Activated B cell treated with CpG ODN at 0.5 μM for 24 hours (primary cell): ENCODE data around the gene KIF4A. TPM values are rescaled to one million over a fixed set of nuclear protein-coding genes. Genes with fewer than 3 reads are reported as not detected.
"Not testable (repeated sequence)": the region's sequence is repeated elsewhere in the genome, so short reads cannot be mapped to it uniquely, and the experiment has no call there.

Experiments
- ATAC-seq: fragments of 200-7000 bp; cut with Tn5 transposase; one replicate; pipeline ENCODE4 v1.10.0; 2021; ENCODE audit warnings: low read depth, mild to moderate bottlenecking, moderate library complexity
- CTCF ChIA-PET: fragments of 350-600 bp; sonication (Branson Sonifier 250); formaldehyde crosslinking; loops from one replicate; lab custom pipeline; 2021; ENCODE audit warnings: antibody characterized with exemption; lab: Charles Lee
- POLR2A ChIA-PET: fragments of 350-600 bp; sonication (Branson Sonifier 250); formaldehyde crosslinking; loops from one replicate; lab custom pipeline; 2021; ENCODE audit warnings: antibody characterized with exemption; lab: Charles Lee
- DNase-seq: peaks from one replicate; pipeline ENCODE4 v3.0.0; 2022
- H3K27ac Mint-ChIP-seq: one replicate; pipeline ENCODE4 v1.8.0; 2020; ENCODE audit warnings: mixed read lengths
- H3K27me3 Mint-ChIP-seq: one replicate; pipeline ENCODE4 v1.8.0; 2021; ENCODE audit warnings: mixed read lengths
- H3K36me3 Mint-ChIP-seq: one replicate; pipeline ENCODE4 v1.8.0; 2021; ENCODE audit warnings: low read depth, mixed read lengths
- H3K4me1 Mint-ChIP-seq: one replicate; pipeline ENCODE4 v1.8.0; 2021; ENCODE audit warnings: mixed read lengths
- H3K4me3 Mint-ChIP-seq: one replicate; pipeline ENCODE4 v1.8.0; 2020; ENCODE audit warnings: mild to moderate bottlenecking, mixed read lengths
- H3K9me3 Mint-ChIP-seq: one replicate; pipeline ENCODE4 v1.8.0; 2020; ENCODE audit warnings: mixed read lengths
- CTCF ChIP-seq: fragments of 200-600 bp; IDR thresholded peaks from one replicate; pipeline ENCODE4 v1.8.0; 2022; ENCODE audit warnings: antibody characterized with exemption, mild to moderate bottlenecking
- intact Hi-C: fragments of 100-400 bp; cut with micrococcal nuclease; formaldehyde crosslinking; loops from one replicate; pipeline ENCODE4 v1.15.1; 2024
- total RNA-seq: library from RNA; stranded (reverse); gene quantifications from 2 replicates; pipeline ENCODE4 v1.2.3, GENCODE V29; 2022

Gene KIF4A
- total RNA-seq, 1 donor from 2014 or later: 0.49 TPM

DNA sequence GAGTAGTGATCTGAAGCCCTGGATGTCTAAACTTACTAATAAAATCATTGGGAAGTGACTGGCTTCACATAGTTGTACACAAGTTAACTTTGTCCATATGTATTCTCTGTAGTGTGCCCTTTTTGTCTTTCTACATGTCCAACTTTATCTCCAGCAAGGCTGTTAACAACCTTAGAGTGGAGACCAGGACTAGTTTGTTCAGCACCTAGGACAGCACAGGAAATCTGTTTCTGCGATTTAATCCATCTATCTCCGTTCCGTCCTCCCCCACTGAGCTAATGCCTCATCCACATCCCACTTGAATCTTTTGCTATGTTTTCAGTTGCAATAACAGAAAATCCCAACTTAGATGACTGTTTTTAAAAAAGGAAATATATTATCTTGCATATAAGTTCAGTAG, 25.1 kb upstream of the KIF4A start:
- ATAC-seq (no peak), DNase-seq (no peak)
- Mint-ChIP-seq H3K9me3 (no peaks in the 10 kb centered on the region), H3K27me3 (no peaks in the 10 kb centered on the region), H3K4me3 (no peak overlapping the region), H3K4me1 (no peaks in the 10 kb centered on the region), H3K27ac (no peak overlapping the region), H3K36me3 (no peaks in the 10 kb centered on the region)
- CTCF ChIA-PET: no interaction called here
- intact Hi-C loops: no loop called here
- POLR2A ChIA-PET: no interaction called here
- TF ChIP-seq CTCF: no peak

DNA sequence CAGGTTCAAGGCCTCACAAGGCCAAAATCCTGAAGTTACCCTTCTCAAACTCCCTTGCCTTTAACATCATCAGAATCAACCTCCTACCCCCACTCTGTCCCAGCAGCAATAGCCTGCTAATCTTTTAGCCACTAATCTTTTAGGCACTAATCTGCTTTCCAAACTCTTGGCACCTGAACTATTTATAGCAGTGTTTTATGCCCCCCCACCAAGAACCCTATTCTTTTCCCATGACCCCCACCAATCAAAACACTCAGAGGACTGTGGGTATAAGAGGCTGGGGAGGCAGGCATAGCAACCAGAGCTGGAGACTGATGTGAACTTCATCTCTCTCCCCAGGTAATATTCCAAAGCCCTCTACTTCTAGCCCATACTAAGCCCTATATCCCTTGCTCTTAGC, 21.9 kb upstream of the KIF4A start, which contains the start of gene ARR3:
Gene ARR3 (plus strand): TSS at position 301 of the 400 bp plus-strand sequence. CDS start 1,052 bp downstream, outside the sequence.
- ChIA-PET CTCF (no interaction called here), POLR2A (no interaction called here)
- no peaks in the 10 kb centered on the region for H3K27me3 Mint-ChIP-seq
- no peaks in the 10 kb centered on the region for H3K9me3 Mint-ChIP-seq
- no peak for TF ChIP-seq CTCF
- no peaks in the 10 kb centered on the region for H3K36me3 Mint-ChIP-seq
- no peaks in the 10 kb centered on the region for H3K4me1 Mint-ChIP-seq
- ATAC-seq (no peak), DNase-seq (no peak)
- no peak within 1 kb of the TSS for H3K4me3 Mint-ChIP-seq
- no peak within 1 kb of the TSS for H3K27ac Mint-ChIP-seq
- intact Hi-C loops: no loop called here

GRCh38 chrX:70274029-70274428, 15.9 kb upstream of the KIF4A start:
- intact Hi-C loops, CTCF ChIA-PET: not testable (repeated sequence)

GRCh38 chrX:70279081-70279480, 10.8 kb upstream of the KIF4A start:
- Mint-ChIP-seq H3K27me3 (no peaks in the 10 kb centered on the region), H3K4me3 (no peak overlapping the region), H3K27ac (no peak overlapping the region), H3K9me3 (no peaks in the 10 kb centered on the region), H3K4me1 (no peaks in the 10 kb centered on the region), H3K36me3 (peaks cover 9% of the 10 kb centered on the region)
- intact Hi-C loops: no loop called here
- no peak for ATAC-seq
- TF ChIP-seq CTCF: no peak
- DNase-seq: no peak
- CTCF ChIA-PET: no interaction called here
- POLR2A ChIA-PET: no interaction called here

More at GRCh38 chrX:70274029-70274428, 15.9 kb upstream of the KIF4A start:
- DNase-seq, H3K27me3 Mint-ChIP-seq, H3K27ac Mint-ChIP-seq, H3K9me3 Mint-ChIP-seq, H3K4me1 Mint-ChIP-seq, ATAC-seq, H3K4me3 Mint-ChIP-seq, POLR2A ChIA-PET, H3K36me3 Mint-ChIP-seq: not testable (repeated sequence)

DNA sequence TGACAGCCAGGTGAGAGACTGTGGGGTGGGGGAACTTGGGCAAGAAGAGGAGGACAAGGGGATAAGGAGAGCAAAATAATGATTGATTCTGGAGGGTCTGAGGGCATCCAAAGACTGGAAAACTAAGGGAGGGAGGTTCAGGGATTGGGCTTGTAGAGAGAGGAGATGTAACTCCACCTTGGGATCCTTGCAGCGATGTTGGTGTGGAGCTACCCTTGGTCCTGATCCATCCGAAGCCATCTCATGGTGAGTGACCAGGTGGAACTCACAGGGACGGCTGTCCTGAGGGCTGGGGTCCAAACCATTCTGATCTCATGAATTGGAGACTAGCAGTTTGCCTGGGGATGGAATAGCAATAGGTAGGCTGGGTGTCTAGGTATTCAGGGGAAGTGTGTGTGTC, 9.3 kb upstream of the KIF4A start:
- ATAC-seq: no peak
- Mint-ChIP-seq H3K27ac (no peak overlapping the region), H3K4me3 (no peak overlapping the region), H3K36me3 (peaks cover 20% of the 10 kb centered on the region), H3K9me3 (no peaks in the 10 kb centered on the region), H3K4me1 (no peaks in the 10 kb centered on the region), H3K27me3 (no peaks in the 10 kb centered on the region)
- CTCF ChIA-PET: no interaction called here
- TF ChIP-seq CTCF: no peak
- POLR2A ChIA-PET: no interaction called here
- intact Hi-C loops: no loop called here
- no peak for DNase-seq

DNA sequence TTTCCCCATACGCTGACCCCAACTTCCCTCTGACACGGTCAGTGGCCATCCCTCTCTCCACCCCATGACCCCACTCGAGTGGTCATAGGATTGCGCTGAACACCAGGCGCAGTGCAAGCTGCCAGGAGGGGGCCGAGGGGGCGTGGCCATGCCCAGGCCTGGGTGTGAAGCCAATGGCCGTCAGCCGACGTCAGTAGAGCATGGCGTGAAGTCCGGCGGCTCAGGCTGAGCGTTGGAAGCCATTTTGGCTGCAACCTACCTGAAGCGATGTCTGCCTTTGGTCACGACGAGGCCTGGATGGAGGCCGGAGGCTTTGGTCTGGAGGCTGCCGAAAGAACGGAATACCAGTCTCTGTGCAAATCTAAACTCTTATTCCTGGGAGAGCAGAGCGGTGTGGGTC, 8.0 kb upstream of the KIF4A start, which contains the start of gene RAB41:
Gene RAB41 (plus strand): TSS at position 222 of the 400 bp plus-strand sequence. CDS start 46 bp downstream, at position 268.
- intact Hi-C loops: no loop called here
- ATAC-seq: no peak
- H3K27me3 Mint-ChIP-seq: no peaks in the 10 kb centered on the region
- H3K4me1 Mint-ChIP-seq: no peaks in the 10 kb centered on the region
- ChIA-PET POLR2A (no interaction called here), CTCF (no interaction called here)
- TF ChIP-seq CTCF: no peak
- H3K27ac Mint-ChIP-seq: no peak within 1 kb of the TSS
- H3K9me3 Mint-ChIP-seq: no peaks in the 10 kb centered on the region
- H3K36me3 Mint-ChIP-seq: peaks cover 31% of the 10 kb centered on the region
- no peak for DNase-seq
- no peak within 1 kb of the TSS for H3K4me3 Mint-ChIP-seq
